Vagina (tissue), 2 donors: ENCODE measurements around the gene KDELR3.

Experiments used
- POLR2AphosphoS5 ChIP-seq, 2 donors: sonication (generic); formaldehyde crosslinking; IDR thresholded peaks; one replicate each; pipeline ENCODE4 v1.9.0; 2017; ENCODE audit warnings: antibody characterized with exemption in 2 of 2, mild to moderate bottlenecking in 2 of 2, low read depth in 1 of 2; ENCODE audit not compliant: insufficient read depth in 1 of 2
- TF ChIP-seq, protein P1 (sequence below), 3 experiments: fragments of 450-650 bp in 2 of 3; fragments of 200-600 bp in 1 of 3; sonication (generic) in 1 of 3; IDR thresholded peaks; one replicate each; pipeline ENCODE4 v1.5.1; 2017 to 2019; ENCODE audit warnings: antibody characterized with exemption in 3 of 3, mild to moderate bottlenecking in 2 of 3, moderate library complexity in 2 of 3

DNA sequence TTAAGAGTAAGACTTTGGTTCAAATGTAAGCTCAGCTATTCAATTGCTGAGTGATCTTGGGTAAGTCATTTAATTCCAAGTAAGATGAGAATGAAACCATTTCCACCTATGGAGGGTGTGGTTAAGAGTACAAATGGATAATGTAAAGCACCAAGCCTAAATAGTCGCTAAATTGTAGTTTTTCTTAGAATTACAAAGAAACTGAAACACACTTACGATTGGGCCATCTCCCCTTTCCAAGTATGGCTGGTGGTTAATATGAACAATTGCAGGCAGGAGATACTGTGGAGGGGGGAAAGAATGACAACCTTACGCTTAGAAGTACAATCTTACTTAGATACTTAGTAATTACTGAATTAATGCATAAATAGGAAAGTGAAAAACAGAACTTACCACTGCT lies 30.0 kb downstream of the KDELR3 start:
- no peak for TF ChIP-seq POLR2AphosphoS5 (IDR thresholded peaks at IDR 0.05; ENCODE audit: insufficient read depth in 1 of 2, low read depth in 1 of 2)
- TF ChIP-seq, protein P1, sequence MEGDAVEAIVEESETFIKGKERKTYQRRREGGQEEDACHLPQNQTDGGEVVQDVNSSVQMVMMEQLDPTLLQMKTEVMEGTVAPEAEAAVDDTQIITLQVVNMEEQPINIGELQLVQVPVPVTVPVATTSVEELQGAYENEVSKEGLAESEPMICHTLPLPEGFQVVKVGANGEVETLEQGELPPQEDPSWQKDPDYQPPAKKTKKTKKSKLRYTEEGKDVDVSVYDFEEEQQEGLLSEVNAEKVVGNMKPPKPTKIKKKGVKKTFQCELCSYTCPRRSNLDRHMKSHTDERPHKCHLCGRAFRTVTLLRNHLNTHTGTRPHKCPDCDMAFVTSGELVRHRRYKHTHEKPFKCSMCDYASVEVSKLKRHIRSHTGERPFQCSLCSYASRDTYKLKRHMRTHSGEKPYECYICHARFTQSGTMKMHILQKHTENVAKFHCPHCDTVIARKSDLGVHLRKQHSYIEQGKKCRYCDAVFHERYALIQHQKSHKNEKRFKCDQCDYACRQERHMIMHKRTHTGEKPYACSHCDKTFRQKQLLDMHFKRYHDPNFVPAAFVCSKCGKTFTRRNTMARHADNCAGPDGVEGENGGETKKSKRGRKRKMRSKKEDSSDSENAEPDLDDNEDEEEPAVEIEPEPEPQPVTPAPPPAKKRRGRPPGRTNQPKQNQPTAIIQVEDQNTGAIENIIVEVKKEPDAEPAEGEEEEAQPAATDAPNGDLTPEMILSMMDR (IDR thresholded peaks at IDR 0.05): no peak
